ENCODE results near the gene TAS1R1.
"Not testable (repeated sequence)": the region's sequence is repeated elsewhere in the genome, so short reads cannot be mapped to it uniquely, and the experiment has no call there.

The TAS1R1 gene

DNA sequence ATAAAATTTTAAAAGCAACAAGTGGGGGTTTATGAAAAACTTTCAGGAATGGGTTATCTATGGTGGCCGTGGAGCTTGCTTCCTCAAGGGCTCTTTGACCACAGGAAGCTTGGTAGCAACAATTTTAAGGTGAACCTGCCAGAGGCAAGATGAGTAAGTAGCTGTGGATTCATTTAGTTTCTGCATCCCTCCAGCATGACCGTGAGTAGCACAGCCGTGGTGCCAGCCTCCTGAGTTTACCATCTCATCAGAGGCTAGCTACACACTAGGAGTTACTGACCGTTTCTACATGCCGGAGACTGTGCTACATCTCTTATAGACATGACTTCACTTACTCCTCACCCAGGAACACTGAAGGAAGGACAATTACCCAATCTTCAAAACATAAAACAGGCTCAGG lies 33.6 kb upstream of the TAS1R1 start:
- no peak for DNase-seq (ENCODE audit: low read depth)

DNA sequence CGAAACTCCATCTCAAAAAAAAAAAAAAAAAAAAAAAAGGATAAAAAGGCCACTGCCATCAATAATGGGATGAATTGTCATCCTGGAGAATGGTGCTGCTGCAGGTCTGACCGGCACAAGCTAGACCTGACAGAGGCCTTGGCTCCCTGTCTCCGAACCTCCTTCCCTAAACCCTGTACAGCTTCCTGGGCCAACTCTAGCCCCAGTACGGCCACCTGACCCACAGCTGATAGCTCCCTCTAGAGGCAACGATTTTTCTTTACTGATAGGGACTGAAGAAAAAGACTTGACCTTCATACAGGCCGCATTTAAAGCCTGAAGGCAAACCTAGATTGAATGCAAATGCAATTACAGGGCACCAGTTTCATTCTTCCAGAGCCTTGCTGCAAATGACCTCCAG lies 31.5 kb upstream of the TAS1R1 start:
- DNase-seq (ENCODE audit: low read depth): no peak

- DNase-seq (ENCODE audit: low read depth): no peak
Measured at GRCh38 chr1:6526316-6526715, 28.8 kb upstream of the TAS1R1 start.

- no peak for DNase-seq (ENCODE audit: low read depth)
Measured at GRCh38 chr1:6528492-6528891, 26.6 kb upstream of the TAS1R1 start.

GRCh38 chr1:6530504-6531160 lies 24.5 kb upstream of the TAS1R1 start:
- no peak for DNase-seq (ENCODE audit: low read depth)

DNA sequence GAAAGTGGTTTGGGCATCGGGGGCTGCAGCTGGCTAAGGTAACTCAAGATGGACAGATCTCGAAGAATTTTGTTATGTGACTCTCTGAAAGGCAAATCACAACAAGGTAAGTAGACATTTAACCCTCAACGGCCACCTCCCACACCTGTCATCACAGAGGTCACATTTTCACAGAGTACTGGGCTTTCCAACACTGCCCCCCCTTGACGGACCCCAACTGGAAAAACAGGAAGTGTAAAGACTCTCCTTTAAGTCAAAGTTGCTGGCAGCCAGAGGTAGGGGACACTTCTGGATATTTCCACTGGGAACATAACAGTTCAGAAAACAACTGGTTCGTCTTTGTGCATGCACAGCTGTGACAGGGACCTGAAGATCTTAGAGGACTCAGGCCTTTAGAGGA lies 23.1 kb upstream of the TAS1R1 start:
- DNase-seq (ENCODE audit: low read depth): no peak

DNA sequence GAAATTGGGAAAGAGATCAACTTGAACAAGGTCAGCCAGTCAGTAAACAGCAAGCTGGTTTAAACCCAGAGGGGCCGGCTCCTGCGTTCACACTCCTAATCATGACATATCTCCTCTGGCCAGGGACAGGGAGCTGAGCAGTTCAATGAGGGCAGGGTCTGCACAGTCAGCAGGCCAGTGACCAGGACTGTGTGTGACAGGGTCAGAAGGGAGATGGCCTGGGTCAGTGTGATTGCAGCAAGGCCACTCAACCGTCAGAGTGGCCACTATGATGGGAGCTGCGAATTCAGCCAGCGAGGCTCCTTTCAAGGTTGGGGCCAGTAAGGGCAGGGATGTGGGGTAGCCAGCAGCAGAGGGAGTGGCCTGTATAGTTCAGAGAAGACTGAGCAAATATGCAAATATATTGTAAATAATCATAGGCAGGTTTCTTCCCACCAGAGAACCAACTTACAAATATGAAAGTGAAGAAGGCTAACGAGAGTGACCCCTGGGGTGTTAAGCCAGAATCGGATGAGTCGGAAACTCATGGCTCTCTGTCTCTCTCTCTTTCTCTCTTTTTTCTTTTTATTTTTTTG lies 20.8 kb upstream of the TAS1R1 start:
- DNase-seq (ENCODE audit: low read depth): no peak

DNA sequence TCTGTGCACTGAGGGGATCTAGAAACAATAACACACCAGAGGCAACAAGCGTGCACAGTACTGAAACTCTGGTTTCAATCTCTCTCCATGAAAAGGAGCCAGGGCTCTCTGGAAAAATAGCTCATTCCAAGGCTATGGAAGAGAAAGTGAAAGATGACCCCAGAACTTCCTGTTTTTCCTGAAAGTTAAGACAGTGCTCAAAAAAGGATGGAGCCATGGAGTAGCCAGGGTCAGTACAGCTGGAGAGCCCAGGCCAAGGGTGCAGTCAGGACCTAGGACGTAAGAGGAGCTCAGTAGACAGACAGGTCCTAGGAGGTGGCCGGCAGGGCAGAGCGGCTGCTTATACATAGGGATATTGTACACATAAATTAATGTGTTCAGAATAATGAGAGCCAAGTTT lies 19.9 kb upstream of the TAS1R1 start:
- no peak for DNase-seq (ENCODE audit: low read depth)

- DNase-seq (ENCODE audit: low read depth): no peak
Measured at GRCh38 chr1:6536291-6536690, 18.8 kb upstream of the TAS1R1 start.

- no peak for DNase-seq (ENCODE audit: low read depth)
Measured at GRCh38 chr1:6538956-6539355, 16.2 kb upstream of the TAS1R1 start.

GRCh38 chr1:6544831-6545230 lies 10.3 kb upstream of the TAS1R1 start:
- DNase-seq (ENCODE audit: low read depth): no peak

- DNase-seq (ENCODE audit: low read depth): no peak
Measured at GRCh38 chr1:6545276-6546112, 9.6 kb upstream of the TAS1R1 start.

GRCh38 chr1:6546326-6546725 lies 8.8 kb upstream of the TAS1R1 start:
- DNase-seq (ENCODE audit: low read depth): no peak

GRCh38 chr1:6547301-6547700 lies 7.8 kb upstream of the TAS1R1 start:
- DNase-seq (ENCODE audit: low read depth): no peak

GRCh38 chr1:6554031-6554906 lies 838 bp upstream of the TAS1R1 start, which contains the start of gene NOL9:
TSS of gene NOL9 (minus strand) at chr1:6554513. CDS start at chr1:6554502, 11 bp downstream.
- DNase-seq (ENCODE audit: low read depth): peak; percentile 92

DNA sequence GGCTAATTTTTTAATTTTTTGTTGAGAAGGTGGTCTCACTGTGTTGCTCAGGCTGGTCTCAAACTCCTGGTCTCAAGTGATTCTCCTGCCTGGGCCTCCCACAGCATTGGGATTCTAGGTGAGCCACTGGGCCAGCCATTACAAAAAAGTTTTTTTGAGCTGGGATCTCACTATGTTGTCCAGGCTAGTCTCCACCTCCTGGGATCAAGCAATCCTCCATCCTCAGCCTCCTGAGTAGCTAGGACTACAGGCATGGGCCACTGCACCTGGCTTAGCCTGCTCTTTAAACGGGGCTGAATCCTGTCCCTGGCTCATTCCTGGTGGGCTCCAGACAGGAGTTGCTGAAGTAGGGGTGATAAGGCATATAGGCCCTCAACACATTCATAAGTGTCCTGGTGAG lies 2.5 kb downstream of the TAS1R1 start:
- DNase-seq (ENCODE audit: low read depth): no peak

DNA sequence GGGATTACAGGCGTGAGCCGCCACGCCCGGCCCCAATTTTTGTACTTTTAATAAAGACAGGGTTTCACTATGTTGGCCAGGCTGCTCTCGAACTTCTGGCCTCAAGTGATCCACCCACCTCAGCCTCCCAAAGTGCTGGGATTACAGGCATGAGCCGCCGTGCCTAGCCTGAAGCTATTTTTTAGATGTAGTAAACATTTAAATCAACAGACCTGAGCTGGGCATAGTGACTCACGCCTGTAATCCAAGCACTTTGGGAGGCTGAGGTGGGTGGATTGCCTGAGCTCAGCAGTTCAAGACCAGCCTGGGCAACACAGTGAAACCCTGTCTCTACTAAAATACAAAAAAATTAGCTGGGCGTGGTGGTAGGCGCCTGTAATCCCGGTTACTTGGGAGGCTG lies 4.1 kb downstream of the TAS1R1 start:
- not testable (repeated sequence) for DNase-seq (ENCODE audit: low read depth)

DNA sequence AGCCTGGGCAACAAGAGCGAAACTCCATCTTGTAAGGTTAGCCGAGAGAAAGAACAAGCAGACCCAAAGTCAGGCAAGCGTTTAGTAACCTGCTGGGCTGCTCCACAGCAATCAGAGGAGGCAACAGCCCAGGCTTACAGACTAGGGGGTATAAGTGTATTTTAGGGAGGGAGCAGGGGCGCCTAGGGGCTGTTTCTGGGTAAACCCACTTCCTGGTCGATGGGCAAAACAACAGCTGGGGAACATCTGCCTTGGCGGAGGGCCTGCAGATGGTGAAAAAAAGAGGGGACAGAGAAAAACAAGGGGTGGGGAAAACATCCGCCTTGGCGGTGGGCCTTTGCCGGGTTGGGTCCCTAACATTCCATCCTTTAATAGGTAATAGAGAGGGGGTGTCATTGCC lies 5.2 kb downstream of the TAS1R1 start:
- no peak for DNase-seq (ENCODE audit: low read depth)

GRCh38 chr1:6569033-6569432 lies 13.9 kb downstream of the TAS1R1 start:
- DNase-seq (ENCODE audit: low read depth): no peak

GRCh38 chr1:6570100-6570499 lies 15.0 kb downstream of the TAS1R1 start:
- DNase-seq (ENCODE audit: low read depth): no peak

DNA sequence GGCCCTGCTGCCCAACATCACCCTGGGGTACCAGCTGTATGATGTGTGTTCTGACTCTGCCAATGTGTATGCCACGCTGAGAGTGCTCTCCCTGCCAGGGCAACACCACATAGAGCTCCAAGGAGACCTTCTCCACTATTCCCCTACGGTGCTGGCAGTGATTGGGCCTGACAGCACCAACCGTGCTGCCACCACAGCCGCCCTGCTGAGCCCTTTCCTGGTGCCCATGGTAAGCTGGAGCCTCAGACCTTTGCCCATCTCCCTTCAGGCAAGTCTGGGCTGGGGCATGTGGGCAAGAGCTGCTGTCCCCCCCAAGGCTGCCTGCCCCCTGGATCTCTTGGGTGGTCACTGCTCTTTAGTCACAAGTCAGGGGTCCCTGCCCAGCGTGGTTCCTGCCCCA lies 15.9 kb downstream of the TAS1R1 start:
- DNase-seq (ENCODE audit: low read depth): no peak

- no peak for DNase-seq (ENCODE audit: low read depth)
Measured at GRCh38 chr1:6572653-6573383, 17.7 kb downstream of the TAS1R1 start.

All from activated T-helper 1 cell treated with Interleukin-2 at 50 U/mL for 16 hours (primary cell).